ENCODE results near the gene FUT8. TPM values are rescaled to one million over a fixed set of nuclear protein-coding genes. Genes with fewer than 3 reads are reported as not detected.

The FUT8 gene
- total and polyA plus RNA-seq, 4 donors, result 1.1 to 14.1 (median 4.0) TPM

DNA sequence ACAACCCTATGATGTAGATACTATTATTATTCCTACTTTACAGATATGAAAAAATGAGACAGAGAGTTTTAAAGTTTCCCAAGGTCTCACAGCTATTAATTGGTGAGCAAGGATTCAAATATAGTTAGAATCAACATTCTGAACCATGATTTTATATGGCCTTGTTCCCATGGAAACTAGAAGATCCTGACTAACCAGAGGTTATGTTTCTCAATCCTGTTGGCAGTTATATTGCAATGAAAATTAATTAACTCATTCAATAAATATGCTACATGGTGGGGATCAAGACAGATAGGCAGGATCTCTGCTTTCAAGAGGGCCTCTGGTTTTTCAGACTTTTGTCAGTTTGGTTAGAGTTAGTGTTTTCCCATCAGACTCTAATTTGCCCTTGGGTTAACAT, 9.3 kb upstream of the FUT8 start:
- peaks cover 0 to 2% (median 0%) of the 10 kb centered on the region in 4 donors for H3K27me3 ChIP-seq (ENCODE audit: control insufficient read depth in 4 of 4, insufficient read depth in 4 of 4, low read length in 3 of 4)
- H3K27ac ChIP-seq (ENCODE audit: low read depth in 1 of 2, low read length in 2 of 2), result no peak overlapping the region
- no peaks in the 10 kb centered on the region for H3K36me3 ChIP-seq (ENCODE audit: control insufficient read depth in 4 of 4, insufficient read depth in 3 of 4, low read depth in 1 of 4, low read length in 3 of 4)
- no peaks in the 10 kb centered on the region for H3K9me3 ChIP-seq (ENCODE audit: control insufficient read depth in 4 of 4, low read length in 3 of 4)
- no peak overlapping the region for H3K4me3 ChIP-seq (ENCODE audit: low read depth in 1 of 3, low read length in 3 of 3)
- H3K4me1 ChIP-seq (ENCODE audit: control insufficient read depth in 4 of 4, insufficient read depth in 4 of 4, low read length in 3 of 4), result no peaks in the 10 kb centered on the region
- no peak overlapping the region for H3K9ac ChIP-seq (ENCODE audit: low read depth in 1 of 2, low read length in 2 of 2)
- DNase-seq (ENCODE audit: low spot score), result no peak
- TF ChIP-seq JUND (IDR thresholded peaks at IDR 0.05) (no peak), FOXA1 (IDR thresholded peaks at IDR 0.05) (no peak), GABPA (IDR thresholded peaks at IDR 0.05 in 1 of 2, conservative IDR thresholded peaks at IDR 0.05 in 1 of 2) (no peak), HNF4A (conservative IDR thresholded peaks at IDR 0.05) (no peak), YY1 (IDR thresholded peaks at IDR 0.05) (no peak), RXRA (IDR thresholded peaks at IDR 0.05) (no peak), SP1 (IDR thresholded peaks at IDR 0.05) (no peak), NR2F2 (IDR thresholded peaks at IDR 0.05) (no peak), HNF4G (IDR thresholded peaks at IDR 0.05) (no peak), FOXA2 (IDR thresholded peaks at IDR 0.05) (no peak)
- TF ChIP-seq, protein P1, sequence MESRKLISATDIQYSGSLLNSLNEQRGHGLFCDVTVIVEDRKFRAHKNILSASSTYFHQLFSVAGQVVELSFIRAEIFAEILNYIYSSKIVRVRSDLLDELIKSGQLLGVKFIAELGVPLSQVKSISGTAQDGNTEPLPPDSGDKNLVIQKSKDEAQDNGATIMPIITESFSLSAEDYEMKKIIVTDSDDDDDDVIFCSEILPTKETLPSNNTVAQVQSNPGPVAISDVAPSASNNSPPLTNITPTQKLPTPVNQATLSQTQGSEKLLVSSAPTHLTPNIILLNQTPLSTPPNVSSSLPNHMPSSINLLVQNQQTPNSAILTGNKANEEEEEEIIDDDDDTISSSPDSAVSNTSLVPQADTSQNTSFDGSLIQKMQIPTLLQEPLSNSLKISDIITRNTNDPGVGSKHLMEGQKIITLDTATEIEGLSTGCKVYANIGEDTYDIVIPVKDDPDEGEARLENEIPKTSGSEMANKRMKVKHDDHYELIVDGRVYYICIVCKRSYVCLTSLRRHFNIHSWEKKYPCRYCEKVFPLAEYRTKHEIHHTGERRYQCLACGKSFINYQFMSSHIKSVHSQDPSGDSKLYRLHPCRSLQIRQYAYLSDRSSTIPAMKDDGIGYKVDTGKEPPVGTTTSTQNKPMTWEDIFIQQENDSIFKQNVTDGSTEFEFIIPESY (IDR thresholded peaks at IDR 0.05), result no peak
- TF ChIP-seq, protein P2, sequence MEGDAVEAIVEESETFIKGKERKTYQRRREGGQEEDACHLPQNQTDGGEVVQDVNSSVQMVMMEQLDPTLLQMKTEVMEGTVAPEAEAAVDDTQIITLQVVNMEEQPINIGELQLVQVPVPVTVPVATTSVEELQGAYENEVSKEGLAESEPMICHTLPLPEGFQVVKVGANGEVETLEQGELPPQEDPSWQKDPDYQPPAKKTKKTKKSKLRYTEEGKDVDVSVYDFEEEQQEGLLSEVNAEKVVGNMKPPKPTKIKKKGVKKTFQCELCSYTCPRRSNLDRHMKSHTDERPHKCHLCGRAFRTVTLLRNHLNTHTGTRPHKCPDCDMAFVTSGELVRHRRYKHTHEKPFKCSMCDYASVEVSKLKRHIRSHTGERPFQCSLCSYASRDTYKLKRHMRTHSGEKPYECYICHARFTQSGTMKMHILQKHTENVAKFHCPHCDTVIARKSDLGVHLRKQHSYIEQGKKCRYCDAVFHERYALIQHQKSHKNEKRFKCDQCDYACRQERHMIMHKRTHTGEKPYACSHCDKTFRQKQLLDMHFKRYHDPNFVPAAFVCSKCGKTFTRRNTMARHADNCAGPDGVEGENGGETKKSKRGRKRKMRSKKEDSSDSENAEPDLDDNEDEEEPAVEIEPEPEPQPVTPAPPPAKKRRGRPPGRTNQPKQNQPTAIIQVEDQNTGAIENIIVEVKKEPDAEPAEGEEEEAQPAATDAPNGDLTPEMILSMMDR (IDR thresholded peaks at IDR 0.05; ENCODE audit: low read depth, low read length, missing input control), result no peak
- TF ChIP-seq, protein P3, sequence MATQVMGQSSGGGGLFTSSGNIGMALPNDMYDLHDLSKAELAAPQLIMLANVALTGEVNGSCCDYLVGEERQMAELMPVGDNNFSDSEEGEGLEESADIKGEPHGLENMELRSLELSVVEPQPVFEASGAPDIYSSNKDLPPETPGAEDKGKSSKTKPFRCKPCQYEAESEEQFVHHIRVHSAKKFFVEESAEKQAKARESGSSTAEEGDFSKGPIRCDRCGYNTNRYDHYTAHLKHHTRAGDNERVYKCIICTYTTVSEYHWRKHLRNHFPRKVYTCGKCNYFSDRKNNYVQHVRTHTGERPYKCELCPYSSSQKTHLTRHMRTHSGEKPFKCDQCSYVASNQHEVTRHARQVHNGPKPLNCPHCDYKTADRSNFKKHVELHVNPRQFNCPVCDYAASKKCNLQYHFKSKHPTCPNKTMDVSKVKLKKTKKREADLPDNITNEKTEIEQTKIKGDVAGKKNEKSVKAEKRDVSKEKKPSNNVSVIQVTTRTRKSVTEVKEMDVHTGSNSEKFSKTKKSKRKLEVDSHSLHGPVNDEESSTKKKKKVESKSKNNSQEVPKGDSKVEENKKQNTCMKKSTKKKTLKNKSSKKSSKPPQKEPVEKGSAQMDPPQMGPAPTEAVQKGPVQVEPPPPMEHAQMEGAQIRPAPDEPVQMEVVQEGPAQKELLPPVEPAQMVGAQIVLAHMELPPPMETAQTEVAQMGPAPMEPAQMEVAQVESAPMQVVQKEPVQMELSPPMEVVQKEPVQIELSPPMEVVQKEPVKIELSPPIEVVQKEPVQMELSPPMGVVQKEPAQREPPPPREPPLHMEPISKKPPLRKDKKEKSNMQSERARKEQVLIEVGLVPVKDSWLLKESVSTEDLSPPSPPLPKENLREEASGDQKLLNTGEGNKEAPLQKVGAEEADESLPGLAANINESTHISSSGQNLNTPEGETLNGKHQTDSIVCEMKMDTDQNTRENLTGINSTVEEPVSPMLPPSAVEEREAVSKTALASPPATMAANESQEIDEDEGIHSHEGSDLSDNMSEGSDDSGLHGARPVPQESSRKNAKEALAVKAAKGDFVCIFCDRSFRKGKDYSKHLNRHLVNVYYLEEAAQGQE (IDR thresholded peaks at IDR 0.05), result no peak
- TF ChIP-seq, protein P4, sequence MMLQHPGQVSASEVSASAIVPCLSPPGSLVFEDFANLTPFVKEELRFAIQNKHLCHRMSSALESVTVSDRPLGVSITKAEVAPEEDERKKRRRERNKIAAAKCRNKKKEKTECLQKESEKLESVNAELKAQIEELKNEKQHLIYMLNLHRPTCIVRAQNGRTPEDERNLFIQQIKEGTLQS (IDR thresholded peaks at IDR 0.05), result no peak
- TF ChIP-seq, protein P5, sequence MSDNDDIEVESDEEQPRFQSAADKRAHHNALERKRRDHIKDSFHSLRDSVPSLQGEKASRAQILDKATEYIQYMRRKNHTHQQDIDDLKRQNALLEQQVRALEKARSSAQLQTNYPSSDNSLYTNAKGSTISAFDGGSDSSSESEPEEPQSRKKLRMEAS (IDR thresholded peaks at IDR 0.05), result no peak

DNA sequence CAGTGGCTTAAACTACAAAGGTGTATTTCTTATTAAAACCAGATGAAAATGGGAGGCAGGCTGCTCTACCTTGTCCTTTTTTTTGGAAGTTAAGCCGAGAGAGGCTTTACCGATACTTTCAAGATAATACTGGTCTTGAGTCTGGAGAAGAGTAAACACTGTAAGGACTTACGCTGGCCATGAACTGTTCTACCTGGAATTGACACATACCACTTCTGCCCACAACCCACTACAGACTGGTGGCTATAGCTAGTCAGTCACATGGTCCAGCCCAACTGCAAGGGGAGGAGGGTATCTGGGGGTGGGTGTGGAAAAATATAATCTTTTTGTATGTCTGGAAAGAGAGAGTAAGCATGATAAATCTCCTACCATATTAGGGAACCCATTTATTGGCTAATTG, 4.4 kb upstream of the FUT8 start:
- Histone ChIP-seq H3K27me3 (ENCODE audit: control insufficient read depth in 4 of 4, insufficient read depth in 4 of 4, low read length in 3 of 4) (no peaks in the 10 kb centered on the region), H3K27ac (ENCODE audit: low read depth in 1 of 2, low read length in 2 of 2) (no peak overlapping the region), H3K9ac (ENCODE audit: low read depth in 1 of 2, low read length in 2 of 2) (no peak overlapping the region), H3K4me3 (ENCODE audit: low read depth in 1 of 3, low read length in 3 of 3) (no peak overlapping the region), H3K36me3 (ENCODE audit: control insufficient read depth in 4 of 4, insufficient read depth in 3 of 4, low read depth in 1 of 4, low read length in 3 of 4) (no peaks in the 10 kb centered on the region), H3K9me3 (ENCODE audit: control insufficient read depth in 4 of 4, low read length in 3 of 4) (no peaks in the 10 kb centered on the region), H3K4me1 (ENCODE audit: control insufficient read depth in 4 of 4, insufficient read depth in 4 of 4, low read length in 3 of 4) (peaks cover 0 to 16% (median 7%) of the 10 kb centered on the region in 4 donors)
- WGBS, result 88% methylated on average over 3 of the region's 3 CpGs
- DNase-seq (ENCODE audit: low spot score), result no peak
- TF ChIP-seq, protein P2 (IDR thresholded peaks at IDR 0.05; ENCODE audit: low read depth, low read length, missing input control), result no peak
- TF ChIP-seq, protein P1 (IDR thresholded peaks at IDR 0.05), result no peak
- no peak for TF ChIP-seq RXRA (IDR thresholded peaks at IDR 0.05)
- no peak for TF ChIP-seq FOXA1 (IDR thresholded peaks at IDR 0.05)
- TF ChIP-seq, protein P5 (IDR thresholded peaks at IDR 0.05), result no peak
- TF ChIP-seq, protein P3 (IDR thresholded peaks at IDR 0.05), result no peak

Measured in liver (tissue), 9 donors.